GM12801 (cell line): Measurements from ENCODE around the gene SLC9A5.

Source experiments
- TF ChIP-seq, protein P1 (sequence below): IDR thresholded peaks from one replicate; pipeline ENCODE4 v1.5.1; 2011; ENCODE audit warnings: control low read depth; ENCODE audit not compliant: insufficient read length; ENCODE audit errors: extremely low read depth

The SLC9A5 gene

GRCh38 chr16:67248401-67249177, at the start of gene SLC9A5:
Gene SLC9A5 (plus strand): TSS chr16:67248979. CDS start chr16:67249015, 36 bp downstream.
- TF ChIP-seq, protein P1, sequence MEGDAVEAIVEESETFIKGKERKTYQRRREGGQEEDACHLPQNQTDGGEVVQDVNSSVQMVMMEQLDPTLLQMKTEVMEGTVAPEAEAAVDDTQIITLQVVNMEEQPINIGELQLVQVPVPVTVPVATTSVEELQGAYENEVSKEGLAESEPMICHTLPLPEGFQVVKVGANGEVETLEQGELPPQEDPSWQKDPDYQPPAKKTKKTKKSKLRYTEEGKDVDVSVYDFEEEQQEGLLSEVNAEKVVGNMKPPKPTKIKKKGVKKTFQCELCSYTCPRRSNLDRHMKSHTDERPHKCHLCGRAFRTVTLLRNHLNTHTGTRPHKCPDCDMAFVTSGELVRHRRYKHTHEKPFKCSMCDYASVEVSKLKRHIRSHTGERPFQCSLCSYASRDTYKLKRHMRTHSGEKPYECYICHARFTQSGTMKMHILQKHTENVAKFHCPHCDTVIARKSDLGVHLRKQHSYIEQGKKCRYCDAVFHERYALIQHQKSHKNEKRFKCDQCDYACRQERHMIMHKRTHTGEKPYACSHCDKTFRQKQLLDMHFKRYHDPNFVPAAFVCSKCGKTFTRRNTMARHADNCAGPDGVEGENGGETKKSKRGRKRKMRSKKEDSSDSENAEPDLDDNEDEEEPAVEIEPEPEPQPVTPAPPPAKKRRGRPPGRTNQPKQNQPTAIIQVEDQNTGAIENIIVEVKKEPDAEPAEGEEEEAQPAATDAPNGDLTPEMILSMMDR = no peak

- TF ChIP-seq, protein P1 = no peak
These were observed 49.6 kb upstream of the SLC9A5 start, which contains the start of gene ELMO3 for GRCh38 chr16:67199011-67199807. Gene ELMO3 (plus strand): TSS chr16:67199131. CDS start chr16:67199327, 196 bp downstream.

DNA sequence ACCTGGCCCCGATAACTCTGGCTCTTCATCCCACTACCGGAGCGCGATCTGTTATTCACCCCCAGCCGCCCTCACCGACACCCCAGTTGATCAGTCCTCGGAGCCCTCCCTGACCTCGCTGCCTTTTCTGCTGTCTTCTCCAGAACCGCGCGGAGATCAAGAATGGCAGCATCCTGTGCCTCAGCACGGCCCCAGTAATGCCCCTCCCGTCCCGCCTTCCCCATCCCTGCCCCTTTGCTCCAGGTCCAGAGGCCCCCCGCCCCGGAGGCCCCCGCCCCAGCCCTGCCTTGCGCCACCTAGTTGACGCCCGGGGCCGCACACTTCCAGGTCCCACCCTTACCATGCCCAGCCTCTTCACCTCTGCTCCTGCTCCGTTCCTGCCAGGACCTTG, 49.0 kb upstream of the SLC9A5 start:
- TF ChIP-seq, protein P1 = no peak

GRCh38 chr16:67200491-67200890, 48.3 kb upstream of the SLC9A5 start:
- TF ChIP-seq, protein P1 = no peak

GRCh38 chr16:67201411-67202345, 47.1 kb upstream of the SLC9A5 start:
- TF ChIP-seq, protein P1 = no peak

GRCh38 chr16:67202426-67202825, 46.4 kb upstream of the SLC9A5 start:
- TF ChIP-seq, protein P1 = no peak
